Renal cortex interstitium (tissue), 11 donors: ENCODE data around the gene UQCR11. TPM values are rescaled to one million over a fixed set of nuclear protein-coding genes. Genes with fewer than 3 reads are reported as not detected.

Experiments
- DNase-seq, 11 donors: peaks; one replicate each; pipeline ENCODE4 v3.0.0-alpha.2; 2013; ENCODE audit warnings: low read depth in 9 of 11, low spot score in 4 of 11; ENCODE audit errors: extremely low read depth in 1 of 11
- polyA plus RNA-seq, 3 donors: library from polyadenylated mRNA; unstranded; fragments of 120-200 nt; gene quantifications; one replicate each; pipeline ENCODE4 v1.2.1, GENCODE V29; 2013; ENCODE audit not compliant: insufficient read length in 3 of 3

Gene UQCR11
- polyA plus RNA-seq, 3 donors = 86.1 to 129 (median 121) TPM

DNA sequence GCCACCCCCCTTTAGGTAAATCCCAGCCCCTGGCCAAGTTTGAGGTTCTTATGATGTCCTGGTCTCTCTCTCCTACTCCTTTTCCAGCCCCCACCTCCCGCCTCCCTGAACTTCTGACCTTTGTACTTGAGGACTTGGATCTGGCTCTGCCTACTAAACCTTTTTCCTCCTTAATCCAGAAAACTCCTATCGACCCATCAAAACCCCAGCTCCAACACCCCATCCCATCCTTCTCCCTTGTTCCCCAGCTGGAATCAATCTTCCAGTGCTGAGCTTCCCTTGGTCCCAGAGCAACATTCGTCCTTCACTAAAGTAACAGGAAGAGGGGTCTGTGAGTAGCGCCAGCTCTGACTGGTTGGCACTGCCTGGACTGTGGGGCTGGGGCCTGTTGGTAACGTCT, 17.3 kb upstream of the UQCR11 start:
- DNase-seq = no peak

DNA sequence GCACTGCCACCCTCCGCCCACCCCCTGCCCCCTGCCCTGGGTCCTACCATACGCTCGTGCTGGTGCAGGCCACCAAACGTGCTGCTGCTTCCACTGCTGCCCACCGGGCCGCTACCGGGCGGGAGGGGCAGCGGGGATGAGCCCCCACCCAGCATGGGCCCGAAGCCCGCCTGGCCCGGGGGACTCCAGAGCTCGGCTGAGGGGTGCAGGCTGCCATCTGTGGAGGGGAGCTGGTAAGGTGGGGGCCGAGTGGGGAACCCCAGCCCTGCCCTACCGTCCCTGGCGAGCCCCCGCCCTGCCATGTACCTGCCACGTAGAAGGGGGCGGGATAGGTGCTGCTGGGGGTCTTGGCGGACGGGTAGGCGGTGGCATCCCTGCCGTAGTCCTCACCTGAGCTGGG, 16.7 kb upstream of the UQCR11 start:
- no peak for DNase-seq

DNA sequence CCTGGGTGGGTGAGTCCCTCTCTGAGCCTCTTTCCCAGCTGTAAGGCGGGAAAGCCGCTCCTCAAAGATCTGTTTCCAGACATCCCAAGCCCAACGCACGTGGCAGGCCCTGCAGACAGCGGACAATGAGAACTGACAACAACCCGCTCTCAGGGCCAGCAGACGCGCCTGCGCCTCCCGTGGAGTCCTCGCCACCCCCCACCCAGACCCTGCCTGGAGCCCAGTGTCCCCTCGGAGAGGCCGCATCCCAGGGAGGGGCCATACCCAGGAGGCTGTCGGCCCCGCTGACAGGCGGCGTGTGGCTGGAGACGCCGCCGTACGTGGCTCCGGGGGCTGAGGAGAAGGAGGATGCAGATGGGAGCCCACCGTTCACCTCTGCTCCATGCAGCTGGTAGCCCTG, 16.3 kb upstream of the UQCR11 start:
- DNase-seq = no peak

DNA sequence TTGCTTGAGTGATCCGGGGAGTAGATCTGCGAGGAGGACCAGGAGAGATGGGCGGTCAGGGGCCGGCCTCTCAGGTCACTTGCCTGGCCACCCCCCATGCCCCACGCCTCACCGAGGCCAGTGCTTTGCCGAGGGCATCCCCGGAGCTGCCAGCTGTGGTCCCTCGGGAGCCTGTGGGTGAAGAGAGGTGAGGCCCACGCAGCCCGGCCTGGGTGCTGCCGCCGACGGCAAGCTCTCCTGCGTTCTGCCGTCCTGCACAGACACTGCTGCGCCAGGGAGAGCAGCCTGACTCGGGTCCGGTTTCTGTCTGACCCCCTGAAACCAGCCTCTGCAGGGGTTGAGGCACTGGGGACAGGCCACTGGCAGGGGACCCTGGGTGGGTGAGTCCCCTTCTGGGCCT, 15.8 kb upstream of the UQCR11 start:
- no peak for DNase-seq

DNA sequence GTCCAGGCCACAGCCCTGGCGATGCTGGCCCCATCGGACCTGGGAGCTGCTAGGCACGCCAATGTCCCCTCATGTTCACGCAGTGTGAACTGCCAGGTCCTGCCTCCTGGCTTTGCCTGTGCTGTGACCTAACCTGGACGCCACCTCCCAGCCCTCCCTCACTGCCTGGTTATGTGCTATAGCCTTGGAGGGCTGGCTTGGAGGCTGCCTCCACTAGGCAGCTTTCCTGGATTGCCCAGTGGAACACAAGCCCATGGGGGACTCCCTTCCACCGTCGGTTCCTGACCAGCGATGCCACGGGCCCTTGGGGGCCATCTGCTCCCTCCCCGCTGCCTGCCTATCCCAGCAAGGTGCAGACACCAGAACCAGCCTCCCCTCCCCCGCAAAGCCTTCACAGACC, 15.2 kb upstream of the UQCR11 start:
- DNase-seq = no peak

DNA sequence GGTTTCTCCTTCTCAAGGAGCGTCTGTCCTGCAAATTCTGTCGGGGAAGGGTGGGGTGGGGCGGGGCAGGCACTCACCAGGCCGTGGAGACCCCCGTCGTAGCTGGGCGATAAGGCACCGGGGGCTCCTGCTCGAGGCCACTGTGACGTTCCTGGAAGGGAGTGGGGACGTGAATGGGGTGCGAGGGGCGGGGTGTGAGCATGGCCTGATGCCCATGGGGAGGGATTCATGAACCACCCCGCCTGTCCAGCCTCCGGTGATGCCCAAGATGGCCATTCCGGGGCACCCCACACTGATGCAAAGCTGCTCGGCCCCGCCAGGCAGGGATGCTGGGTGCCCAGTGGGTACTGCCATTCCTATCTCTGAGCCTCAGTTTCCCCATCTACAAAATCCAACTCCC, 14.4 kb upstream of the UQCR11 start:
- no peak for DNase-seq

DNA sequence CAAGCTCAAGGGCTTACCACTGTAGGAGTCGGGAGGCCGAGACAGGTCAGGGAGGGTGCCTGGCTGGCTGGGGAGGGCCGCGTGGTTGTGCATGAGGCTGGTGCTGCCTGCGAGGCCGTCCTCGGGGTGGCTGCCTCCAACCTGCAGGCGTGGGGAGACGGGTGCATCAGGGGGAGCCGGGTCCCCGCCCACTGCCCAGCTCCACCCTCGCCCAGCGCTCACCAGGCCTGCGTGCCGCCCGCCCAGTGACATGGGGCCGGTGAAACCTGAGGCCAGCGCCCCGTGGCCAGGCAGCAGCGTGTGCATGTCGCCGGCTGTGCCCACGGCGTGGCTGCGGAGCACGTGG, 13.8 kb upstream of the UQCR11 start:
- no peak for DNase-seq

DNA sequence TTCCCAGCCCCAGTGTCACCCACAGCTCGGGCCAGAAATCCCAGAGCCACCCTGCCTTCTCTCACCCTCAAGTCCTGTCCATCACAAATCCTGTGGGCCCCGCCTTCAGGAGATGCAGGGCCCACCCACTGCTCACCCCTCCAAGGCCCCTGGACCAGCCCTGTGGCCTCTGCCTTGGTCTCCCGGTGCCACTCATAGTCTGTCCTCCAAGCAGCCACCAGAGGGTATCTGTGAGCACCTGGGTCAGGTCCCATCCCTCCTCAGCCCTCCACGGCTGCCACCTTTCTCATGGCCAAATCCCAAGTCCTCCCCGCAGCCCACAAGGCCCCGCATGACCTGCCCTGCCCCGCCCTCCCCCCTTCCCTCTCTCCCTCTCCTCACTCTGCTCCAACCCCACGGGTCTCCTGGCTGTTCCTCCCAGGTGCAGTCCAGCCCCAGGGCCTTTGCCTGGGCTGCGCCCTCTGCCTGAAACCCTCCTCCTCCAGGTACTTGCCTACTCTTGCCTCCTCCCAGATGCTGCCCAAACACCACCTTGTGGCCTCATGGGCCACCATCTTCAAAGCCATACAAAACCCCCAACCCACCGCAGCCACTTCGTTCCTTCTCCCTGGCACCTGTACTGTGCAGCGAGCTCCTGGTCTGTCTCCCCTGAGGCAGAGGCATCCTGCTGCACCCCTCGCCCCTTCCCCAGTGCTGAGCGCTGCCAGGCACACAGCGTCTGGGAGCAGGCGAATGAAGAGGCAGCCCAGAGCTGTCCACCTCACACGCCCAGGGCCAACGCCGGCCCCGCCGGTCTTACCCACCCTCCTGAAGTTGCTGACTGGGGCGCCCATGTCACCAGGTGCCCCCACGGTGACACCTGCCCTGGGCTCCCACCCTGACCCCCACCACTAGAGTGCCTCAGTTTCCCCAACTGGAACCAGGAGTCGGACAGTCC, 13.2 kb upstream of the UQCR11 start:
- peak in 1 of 11 donors; percentile 2 for DNase-seq

DNA sequence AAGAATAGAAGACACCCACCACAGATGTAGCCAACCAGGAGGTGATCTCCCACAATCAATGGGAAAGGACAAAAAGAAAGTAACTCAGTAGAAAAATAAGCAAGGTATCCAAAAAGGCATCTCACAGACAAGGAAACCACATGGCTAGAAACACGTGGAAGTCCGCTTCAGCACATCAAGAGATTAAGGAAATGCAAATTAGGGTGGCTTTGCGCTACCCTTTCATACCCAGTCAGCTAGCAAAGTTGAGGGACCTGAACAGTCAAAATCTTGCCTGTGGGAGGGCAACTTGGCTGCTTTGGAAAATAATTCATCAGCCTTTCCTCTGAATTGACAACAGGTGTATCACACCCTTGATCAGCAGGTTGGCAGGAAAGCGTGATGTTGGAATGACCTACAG, 11.6 kb upstream of the UQCR11 start:
- DNase-seq = no peak

DNA sequence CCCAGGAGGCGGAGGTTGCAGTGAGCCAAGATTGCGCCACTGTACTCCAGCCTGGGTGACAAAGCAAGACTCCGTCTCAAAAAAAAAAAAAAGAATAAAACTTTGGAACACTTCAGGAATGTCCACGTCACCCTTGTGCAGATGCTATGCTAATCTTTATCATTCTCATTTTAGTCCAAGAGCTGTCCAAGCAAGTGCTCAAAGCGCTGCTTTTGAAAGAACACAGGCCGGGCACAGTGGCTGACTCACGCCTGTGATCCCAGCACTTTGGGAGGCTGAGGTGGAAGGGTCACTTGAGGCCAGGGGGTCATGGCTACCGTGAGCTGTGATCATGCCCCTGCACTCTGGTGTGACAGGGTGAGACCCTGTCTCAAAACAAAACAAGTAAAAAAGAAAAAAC, 11.1 kb upstream of the UQCR11 start:
- no peak for DNase-seq

DNA sequence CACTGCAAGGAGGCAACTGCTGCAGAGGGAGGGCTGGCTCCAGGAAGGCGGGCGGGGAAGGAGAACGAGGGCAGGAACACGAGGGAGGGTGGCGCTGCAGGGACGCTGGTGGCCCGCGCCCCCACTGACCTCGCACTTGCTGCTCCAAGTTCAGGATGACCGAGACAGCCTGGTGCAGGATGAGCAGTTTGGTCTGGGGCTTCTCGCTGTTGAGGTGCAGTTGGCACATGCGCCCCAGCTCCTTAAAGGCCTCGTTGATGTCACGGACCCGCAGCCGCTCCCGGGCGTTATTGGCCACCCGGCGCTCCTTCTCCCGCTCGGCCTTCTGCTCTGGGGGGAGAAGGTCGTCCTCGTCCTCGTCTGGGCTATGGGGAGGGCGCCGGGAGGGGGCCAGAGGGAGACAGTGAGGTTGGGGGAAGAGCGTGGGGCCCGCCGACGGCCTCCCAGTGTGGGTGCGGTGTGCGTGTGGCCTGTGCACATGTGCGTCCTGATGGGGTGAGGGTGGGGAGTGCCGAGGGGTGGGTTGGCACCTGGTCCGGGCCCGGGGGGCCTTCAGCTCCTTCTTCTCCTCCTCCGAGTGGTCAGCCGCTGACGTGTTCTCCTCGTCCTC, 10.0 kb upstream of the UQCR11 start:
- no peak for DNase-seq

DNA sequence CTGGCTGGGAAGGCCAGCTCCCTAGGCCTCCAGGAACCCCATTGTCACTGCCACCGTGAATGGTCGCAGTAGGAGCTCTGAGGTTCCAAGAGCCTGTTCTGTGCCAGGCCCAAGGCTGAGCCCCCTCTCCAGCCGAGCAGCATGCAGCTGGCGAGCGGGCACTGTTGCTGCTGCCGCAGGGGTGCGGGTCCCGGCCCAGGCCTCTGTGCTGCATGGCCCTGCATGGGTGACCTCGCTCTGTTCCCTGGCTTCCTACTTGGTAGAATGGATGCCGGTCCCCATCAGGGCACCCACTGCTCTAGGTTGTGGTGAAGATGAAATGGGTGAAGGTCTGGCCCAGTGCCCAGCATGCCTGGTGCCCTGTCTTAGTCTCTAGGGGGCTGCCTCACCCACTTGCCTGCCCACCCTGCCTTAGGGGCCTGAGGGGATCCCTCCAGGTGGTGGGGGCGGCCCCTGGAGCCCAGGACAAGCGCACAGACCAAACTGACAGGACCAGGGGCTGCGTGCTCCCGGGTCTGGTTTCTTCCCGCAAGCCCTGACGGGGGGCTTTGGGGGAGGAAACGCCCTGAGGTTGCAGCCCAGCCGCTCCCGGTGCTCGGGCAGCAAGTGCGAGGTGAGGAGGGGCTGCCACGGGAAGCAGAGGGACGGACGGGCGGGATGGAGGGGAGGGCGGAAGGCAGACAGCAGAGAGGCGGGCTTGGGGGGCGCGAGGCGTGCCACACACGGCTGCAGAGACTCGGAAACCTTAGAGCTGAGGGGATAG, 8.7 kb upstream of the UQCR11 start:
- no peak for DNase-seq

DNA sequence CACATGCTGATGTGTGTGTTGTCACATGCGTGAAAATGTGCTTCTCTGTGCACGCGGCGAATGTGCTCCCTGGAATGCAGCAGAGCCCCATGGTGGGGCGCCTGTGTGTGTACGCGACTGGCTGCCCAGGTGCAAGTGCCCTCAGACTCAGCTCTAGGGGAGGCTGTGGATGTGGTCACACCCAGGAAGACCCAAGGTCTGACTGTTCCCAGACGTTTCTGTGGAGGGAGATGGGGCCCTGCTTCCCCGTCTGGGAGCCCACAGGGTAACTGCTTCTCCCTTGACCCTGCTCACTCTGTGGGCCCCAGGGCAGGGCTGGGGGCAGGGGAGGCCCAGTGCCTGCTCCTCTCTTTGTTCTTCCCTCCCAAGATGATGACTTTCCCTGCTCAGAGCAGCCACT, 7.9 kb upstream of the UQCR11 start:
- no peak for DNase-seq

DNA sequence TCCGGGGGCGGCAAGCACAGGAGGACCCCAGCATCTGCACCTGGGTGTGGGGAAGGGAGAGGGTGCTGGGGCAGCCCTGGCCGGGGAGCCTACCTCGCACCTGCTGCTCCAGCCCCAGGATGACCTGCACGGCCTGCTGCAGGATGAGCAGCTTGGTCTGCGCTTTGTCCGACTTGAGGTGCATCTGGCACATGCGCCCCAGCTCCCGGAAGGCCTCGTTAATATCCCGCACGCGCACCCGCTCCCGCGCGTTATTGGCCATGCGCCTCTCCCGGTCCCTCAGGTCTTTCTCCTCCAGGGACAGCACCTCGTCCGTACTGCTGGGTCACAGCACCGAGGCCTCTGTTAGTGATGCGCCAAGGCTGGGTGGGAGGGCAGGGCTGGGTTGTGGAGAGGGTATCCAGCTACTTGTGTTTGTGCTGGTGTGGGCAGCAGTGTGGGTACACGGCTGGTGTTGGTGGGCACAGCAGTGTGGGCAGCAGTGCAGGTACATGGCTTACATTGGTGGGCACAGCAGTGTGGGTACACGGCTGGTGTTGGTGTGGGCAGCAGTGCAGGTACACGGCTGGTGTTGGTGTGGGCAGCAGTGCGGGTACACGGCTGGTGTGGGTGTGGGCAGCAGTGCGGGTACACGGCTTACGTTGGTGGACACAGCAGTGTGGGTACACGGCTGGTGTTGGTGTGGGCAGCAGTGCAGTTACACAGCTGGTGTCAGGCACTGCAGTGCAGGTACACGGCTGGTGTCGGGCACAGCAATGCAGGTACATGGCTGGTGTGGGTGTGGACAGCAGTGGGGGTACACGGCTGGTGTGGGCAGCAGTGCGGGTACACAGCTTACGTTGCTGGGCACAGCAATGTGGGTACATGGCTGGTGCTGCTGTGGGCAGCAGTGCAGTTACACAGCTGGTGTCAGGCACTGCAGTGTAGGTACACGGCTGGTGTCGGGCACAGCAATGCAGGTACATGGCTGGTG, 7.1 kb upstream of the UQCR11 start:
- DNase-seq = no peak

DNA sequence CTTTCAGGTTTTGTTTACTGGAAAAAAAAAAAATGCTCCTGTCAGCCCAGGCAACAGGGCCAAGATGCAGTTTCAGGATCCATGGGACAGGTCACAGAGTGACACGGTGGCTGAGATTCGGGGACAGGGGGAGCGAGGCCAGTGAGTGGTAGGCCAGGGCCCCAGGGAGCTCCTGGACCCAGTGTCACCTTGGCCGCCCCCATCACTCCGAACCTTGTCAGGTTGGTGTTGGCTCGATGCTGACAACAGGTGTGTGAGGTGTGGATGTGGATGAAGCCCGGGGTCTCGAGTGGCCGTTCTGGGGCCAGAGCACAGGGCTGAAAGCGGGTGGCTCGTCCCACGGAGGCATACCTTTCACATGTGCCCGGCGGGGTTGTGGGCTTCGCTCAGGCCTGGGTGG, 6.1 kb upstream of the UQCR11 start:
- no peak for DNase-seq

DNA sequence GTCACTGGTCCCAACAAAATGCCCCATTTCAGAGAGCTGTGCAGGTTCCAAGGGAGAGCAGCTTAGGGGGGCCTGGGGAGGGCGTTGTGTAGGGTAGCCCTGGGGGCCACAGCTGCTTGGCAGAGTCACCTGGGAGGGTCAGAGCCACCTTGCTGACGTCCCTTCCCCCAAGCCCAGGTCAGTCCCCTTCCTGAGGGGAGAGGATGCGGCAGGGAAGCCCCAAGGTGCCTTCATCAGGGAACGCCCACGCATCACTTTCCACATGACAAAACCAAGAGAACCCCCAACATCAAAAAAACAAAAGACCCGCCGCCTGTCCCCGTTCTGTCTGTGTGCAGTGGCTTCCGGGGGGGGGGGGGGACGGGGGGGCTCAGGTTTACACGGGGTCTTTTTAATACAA, 5.3 kb upstream of the UQCR11 start:
- no peak for DNase-seq

DNA sequence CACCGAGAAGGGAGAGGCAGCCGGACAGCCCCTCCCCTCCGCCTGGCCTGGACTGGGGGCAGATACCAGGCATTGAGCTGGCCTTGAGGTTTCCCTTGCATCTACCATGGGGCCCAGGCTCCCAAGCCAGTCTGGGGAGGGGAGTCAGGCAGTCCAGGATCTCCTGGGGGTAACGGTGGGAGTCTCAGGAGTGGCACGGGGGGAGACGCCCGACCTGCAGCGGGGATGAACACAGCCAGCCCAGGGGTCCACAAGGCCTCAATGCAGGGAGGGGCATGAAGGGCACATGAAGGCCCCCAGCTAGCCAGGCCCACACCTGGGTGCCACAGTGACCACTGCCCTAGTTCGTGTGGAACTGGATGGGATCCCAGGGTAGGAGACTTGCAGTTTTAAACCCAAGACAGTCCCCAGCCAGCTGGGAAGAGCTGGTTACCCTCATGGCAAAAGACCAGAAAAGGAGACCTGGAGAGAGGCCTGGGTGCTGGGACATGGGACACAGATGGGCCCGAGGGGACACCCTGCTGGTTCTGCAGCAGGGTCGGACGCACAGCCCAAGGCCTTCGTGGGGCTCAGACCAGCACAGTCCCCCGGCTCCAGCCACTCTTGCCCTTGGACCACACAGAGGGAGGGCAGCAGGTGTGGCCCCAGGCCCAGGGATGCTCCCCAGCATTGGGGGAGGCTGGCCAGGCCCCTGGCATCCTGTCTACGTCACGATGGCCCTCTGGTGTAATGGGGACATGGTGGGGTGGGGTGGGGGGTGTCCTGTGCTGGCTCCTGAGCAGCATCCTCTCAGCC, 4.6 kb upstream of the UQCR11 start:
- DNase-seq = no peak

DNA sequence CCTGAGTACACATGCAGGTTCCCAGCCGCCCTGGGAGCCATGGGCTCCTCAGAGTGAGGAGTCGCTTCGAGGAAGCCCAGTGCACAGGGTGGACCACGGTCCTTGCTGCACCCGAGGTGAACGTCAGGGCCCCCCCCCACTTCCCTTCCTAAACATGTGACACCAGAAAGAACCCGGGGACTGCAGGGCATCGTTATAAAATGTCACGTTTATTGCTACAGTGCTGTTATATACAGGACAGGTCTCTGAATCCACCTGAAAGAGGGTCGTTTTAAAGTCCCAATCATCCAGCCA, 3.8 kb upstream of the UQCR11 start:
- no peak for DNase-seq
